GM20000 (cell line): ENCODE data around the gene NFIX.

Source experiments
- DNase-seq: peaks from one replicate; pipeline ENCODE4 v3.0.0; 2012; ENCODE audit warnings: low spot score
- CTCF ChIP-seq: IDR thresholded peaks from 2 replicates; pipeline ENCODE4 v1.5.1; 2012; ENCODE audit warnings: mild to moderate bottlenecking, control low read depth; ENCODE audit errors: extremely low read depth, missing control alignments

The NFIX gene

GRCh38 chr19:13137290-13137794, 142.1 kb downstream of the NFIX start:
- DNase-seq, result no peak
- no peak for TF ChIP-seq CTCF

GRCh38 chr19:13138171-13138915, 143.1 kb downstream of the NFIX start:
- no peak for DNase-seq
- TF ChIP-seq CTCF, result no peak

GRCh38 chr19:13138916-13139198, 143.6 kb downstream of the NFIX start:
- TF ChIP-seq CTCF, result no peak
- DNase-seq, result no peak

- no peak for DNase-seq
Observed at GRCh38 chr19:13139633-13140311, 144.5 kb downstream of the NFIX start.

GRCh38 chr19:13146763-13147563, 151.7 kb downstream of the NFIX start:
- DNase-seq, result no peak
- TF ChIP-seq CTCF, result no peak

More at GRCh38 chr19:13139633-13140311, 144.5 kb downstream of the NFIX start:
- TF ChIP-seq CTCF, result no peak
